Sigmoid colon (tissue), 7 donors: ENCODE results near the gene DSCAM. TPM values are rescaled to one million over a fixed set of nuclear protein-coding genes. Genes with fewer than 3 reads are reported as not detected.

Experiments used
- DNase-seq: peaks from one replicate; pipeline ENCODE4 v3.0.0-alpha.2; 2019
- H3K27ac ChIP-seq, 4 donors: fragments of 200-600 bp; sonication (generic); one replicate each; pipeline ENCODE4 v1.5.1; 2016 to 2019; ENCODE audit warnings: mild to moderate bottlenecking in 1 of 4
- H3K27me3 ChIP-seq, 3 donors: fragments of 200-600 bp; sonication (generic); one replicate each; pipeline ENCODE4 v1.5.1; 2019; ENCODE audit warnings: mild to moderate bottlenecking in 1 of 3
- H3K36me3 ChIP-seq, 4 donors: fragments of 200-600 bp; sonication (generic); one replicate each; pipeline ENCODE4 v1.5.1; 2016 to 2019
- H3K4me1 ChIP-seq, 4 donors: fragments of 200-600 bp; sonication (generic); one replicate each; pipeline ENCODE4 v1.5.1; 2017 to 2019
- H3K4me3 ChIP-seq, 4 donors: fragments of 200-600 bp; sonication (generic); one replicate each; pipeline ENCODE4 v1.5.1; 2017 to 2019; ENCODE audit warnings: mild to moderate bottlenecking in 2 of 4, moderate library complexity in 1 of 4
- H3K9me3 ChIP-seq, 4 donors: fragments of 200-600 bp in 3 of 4; sonication (generic) in 3 of 4; one replicate each; pipeline versions ENCODE4 v1.5.1 to v1.6.1; 2013 to 2019
- CTCF ChIP-seq, 4 experiments: fragments of 450-650 bp in 3 of 4; fragments of 200-600 bp in 1 of 4; IDR thresholded peaks; one replicate each; pipeline ENCODE4 v1.5.1; 2016 to 2019; ENCODE audit warnings: antibody characterized with exemption in 4 of 4, mild to moderate bottlenecking in 3 of 4, moderate library complexity in 2 of 4
- EP300 ChIP-seq, 4 donors: sonication (generic); formaldehyde crosslinking; IDR thresholded peaks; one replicate each; pipeline ENCODE4 v1.6.1; 2017; ENCODE audit warnings: antibody characterized with exemption in 4 of 4
- POLR2A ChIP-seq, 2 donors: fragments of 450-650 bp; IDR thresholded peaks; one replicate each; pipeline ENCODE4 v1.6.1; 2016; ENCODE audit warnings: antibody characterized with exemption in 2 of 2, mild to moderate bottlenecking in 2 of 2, moderate library complexity in 2 of 2
- POLR2AphosphoS5 ChIP-seq, 4 donors: sonication (generic); formaldehyde crosslinking; IDR thresholded peaks; one replicate each; pipeline ENCODE4 v1.6.1; 2017; ENCODE audit warnings: antibody characterized with exemption in 4 of 4
- WGBS, 2 donors: extraction: QIAGEN DNeasy Blood & Tissue Kit; methylation state at CpG; one replicate each; pipeline ENCODE4 v1.1.7; 2013; 5-methylcytosine and 5-hydroxymethylcytosine counted together
- intact Hi-C: fragments of 100-400 bp; cut with DNase I; formaldehyde crosslinking; loops from one replicate; pipeline ENCODE4 v1.15.1; 2023
- polyA plus RNA-seq, 3 donors: library from polyadenylated mRNA; stranded (reverse); fragments of 200-250 nt; gene quantifications; one replicate each; pipeline ENCODE4 v1.2.3, GENCODE V29; 2013
- total RNA-seq, 4 donors: library from RNA; depleted of rRNA; stranded (reverse); fragments of >200 nt; gene quantifications; one replicate each; pipeline ENCODE4 v1.1.0, GENCODE V29; 2016
- donor health status: healthy with polysubstance abuse.
- donor health status: Bipolar disorder and iron deficiency.
- donor health status: healthy.

The DSCAM gene
- total and polyA plus RNA-seq, 7 donors = 0.17 to 0.55 (median 0.33) TPM; not detected in 2

GRCh38 chr21:40014394-40014793, 832.6 kb downstream of the DSCAM start:
- Histone ChIP-seq H3K36me3 (no peaks in the 10 kb centered on the region), H3K27me3 (no peaks in the 10 kb centered on the region), H3K4me1 (peaks cover 0 to 23% (median 6%) of the 10 kb centered on the region in 4 donors), H3K4me3 (no peak overlapping the region), H3K27ac (peak overlapping the region in 2 of 4 donors; percentile 4 to 19), H3K9me3 (no peaks in the 10 kb centered on the region)
- no peak for DNase-seq
- WGBS, 2 donors = 86 to 88% methylated on average over 9 of the region's 9 CpGs
- TF ChIP-seq POLR2AphosphoS5 (IDR thresholded peaks at IDR 0.05) = no peak
- no peak for TF ChIP-seq CTCF (IDR thresholded peaks at IDR 0.05)
- intact Hi-C loops = no loop called here

- whole genome bisulfite sequencing, 2 donors = 93 to 94% methylated on average over 26 of the region's 26 CpGs
Observed at GRCh38 chr21:40013001-40013735, 833.8 kb downstream of the DSCAM start.

GRCh38 chr21:40011371-40011770, 835.6 kb downstream of the DSCAM start:
- Histone ChIP-seq H3K4me1 (peaks cover 0 to 32% (median 6%) of the 10 kb centered on the region in 4 donors), H3K9me3 (no peaks in the 10 kb centered on the region), H3K27ac (peak overlapping the region in 3 of 4 donors; percentile 23 to 73 (median 61)), H3K27me3 (no peaks in the 10 kb centered on the region), H3K4me3 (no peak overlapping the region), H3K36me3 (no peaks in the 10 kb centered on the region)
- intact Hi-C loops = no loop called here
- TF ChIP-seq EP300 (IDR thresholded peaks at IDR 0.05) (peak in 1 of 4 donors; percentile 63), POLR2AphosphoS5 (IDR thresholded peaks at IDR 0.05) (peak in 2 of 4 donors; percentile 81 to 82), POLR2A (IDR thresholded peaks at IDR 0.05) (no peak), CTCF (IDR thresholded peaks at IDR 0.05) (no peak)
- WGBS, 2 donors = 18 to 63% methylated on average over 1 of the region's 1 CpG
- DNase-seq = no peak

More at GRCh38 chr21:40013001-40013735, 833.8 kb downstream of the DSCAM start:
- intact Hi-C loops = no loop called here
- no peaks in the 10 kb centered on the region for H3K9me3 ChIP-seq
- no peaks in the 10 kb centered on the region for H3K27me3 ChIP-seq
- no peak overlapping the region for H3K27ac ChIP-seq
- no peak for DNase-seq
- peaks cover 0 to 30% (median 6%) of the 10 kb centered on the region in 4 donors for H3K4me1 ChIP-seq
- H3K4me3 ChIP-seq = no peak overlapping the region
- H3K36me3 ChIP-seq = no peaks in the 10 kb centered on the region
- no peak for TF ChIP-seq POLR2A (IDR thresholded peaks at IDR 0.05)
- TF ChIP-seq EP300 (IDR thresholded peaks at IDR 0.05) = no peak
- no peak for TF ChIP-seq CTCF (IDR thresholded peaks at IDR 0.05)
- no peak for TF ChIP-seq POLR2AphosphoS5 (IDR thresholded peaks at IDR 0.05)

- Histone ChIP-seq H3K4me1 (peaks cover 0 to 10% (median 10%) of the 10 kb centered on the region in 4 donors), H3K4me3 (no peak overlapping the region), H3K9me3 (no peaks in the 10 kb centered on the region), H3K27me3 (no peaks in the 10 kb centered on the region), H3K27ac (peak overlapping the region in 1 of 4 donors; percentile 1), H3K36me3 (no peaks in the 10 kb centered on the region)
- whole genome bisulfite sequencing, 2 donors = 25 to 49% methylated on average over 1 of the region's 1 CpG
- intact Hi-C loops = no loop called here
- TF ChIP-seq POLR2AphosphoS5 (IDR thresholded peaks at IDR 0.05) (no peak), EP300 (IDR thresholded peaks at IDR 0.05) (no peak), CTCF (IDR thresholded peaks at IDR 0.05) (no peak), POLR2A (IDR thresholded peaks at IDR 0.05) (no peak)
- no peak for DNase-seq
Observed at GRCh38 chr21:40002978-40003377, 844.0 kb downstream of the DSCAM start.
